HEK293T (cell line): ENCODE data around the gene CTAGE1.
A peak's percentile ranks its signal among the peaks of the same experiment; 100 is the strongest.
"Not testable (repeated sequence)": the region's sequence is repeated elsewhere in the genome, so short reads cannot be mapped to it uniquely, and the experiment has no call there.

Experiments
- CTCF ChIA-PET: fragments of 350-600 bp; formaldehyde crosslinking; extraction: SDS; loops from one replicate; lab custom pipeline; 2021; ENCODE audit warnings: antibody characterized with exemption, inconsistent platforms; lab: Yijun Ruan, JAX
- POLR2A ChIA-PET: fragments of 350-600 bp; formaldehyde crosslinking; extraction: SDS; loops from one replicate; lab custom pipeline; 2020; ENCODE audit warnings: antibody characterized with exemption, inconsistent platforms; lab: Yijun Ruan, JAX
- DNase-seq: peaks from one replicate; pipeline ENCODE4 v3.0.0; 2012; ENCODE audit warnings: mixed read lengths; ENCODE audit errors: extremely low spot score
- ARNT ChIP-seq: fragments of 450-650 bp; IDR thresholded peaks from 2 replicates; pipeline ENCODE4 v1.6.1; 2017; ENCODE audit warnings: mild to moderate bottlenecking
- BHLHE40 ChIP-seq: fragments of 450-650 bp; IDR thresholded peaks from 2 replicates; pipeline ENCODE4 v1.6.1; 2016; ENCODE audit warnings: mild to moderate bottlenecking, moderate library complexity, borderline replicate concordance
- CTBP1 ChIP-seq: fragments of 450-650 bp; IDR thresholded peaks from 2 replicates; pipeline ENCODE4 v1.6.1; 2016; ENCODE audit warnings: borderline replicate concordance
- ELF4 ChIP-seq: fragments of 450-650 bp; IDR thresholded peaks from 2 replicates; pipeline ENCODE4 v1.6.1; 2017; ENCODE audit warnings: antibody characterized with exemption
- FOXA1 ChIP-seq: fragments of 450-650 bp; IDR thresholded peaks from 2 replicates; pipeline ENCODE4 v1.6.1; 2016; ENCODE audit warnings: mild to moderate bottlenecking
- FOXK2 ChIP-seq: fragments of 450-650 bp; IDR thresholded peaks from 2 replicates; pipeline ENCODE4 v1.6.1; 2016; ENCODE audit warnings: mild to moderate bottlenecking
- FOXM1 ChIP-seq: fragments of 450-650 bp; IDR thresholded peaks from 2 replicates; pipeline ENCODE4 v1.6.1; 2017; ENCODE audit warnings: mild to moderate bottlenecking, borderline replicate concordance
- HDGF ChIP-seq: fragments of 450-650 bp; IDR thresholded peaks from 2 replicates; pipeline ENCODE4 v1.6.1; 2017; ENCODE audit warnings: antibody characterized with exemption, borderline replicate concordance
- L3MBTL2 ChIP-seq: fragments of 450-650 bp; conservative IDR thresholded peaks from 2 replicates; pipeline ENCODE4 v1.6.1; 2016; ENCODE audit warnings: mild to moderate bottlenecking
- LEF1 ChIP-seq: fragments of 450-650 bp; IDR thresholded peaks from 2 replicates; pipeline ENCODE4 v1.6.1; 2017; ENCODE audit warnings: mild to moderate bottlenecking, borderline replicate concordance
- NFRKB ChIP-seq: fragments of 450-650 bp; IDR thresholded peaks from 2 replicates; pipeline ENCODE4 v1.6.1; 2016; ENCODE audit warnings: mild to moderate bottlenecking, moderate library complexity
- PKNOX1 ChIP-seq: fragments of 450-650 bp; IDR thresholded peaks from 2 replicates; pipeline ENCODE4 v1.6.1; 2016
- SP1 ChIP-seq: fragments of 450-650 bp; IDR thresholded peaks from 2 replicates; pipeline ENCODE4 v1.6.1; 2017
- SUZ12 ChIP-seq: fragments of 450-650 bp; IDR thresholded peaks from 2 replicates; pipeline ENCODE4 v1.6.1; 2016; ENCODE audit warnings: mild to moderate bottlenecking
- TARDBP ChIP-seq: fragments of 450-650 bp; IDR thresholded peaks from 2 replicates; pipeline ENCODE4 v1.6.1; 2016
- ZNF384 ChIP-seq: fragments of 450-650 bp; IDR thresholded peaks from 2 replicates; pipeline ENCODE4 v1.6.1; 2016

CTAGE1 gene

GRCh38 chr18:22403950-22404349 lies 13.8 kb downstream of the CTAGE1 start:
- CTCF ChIA-PET = no interaction called here
- POLR2A ChIA-PET = no interaction called here
- no peak for DNase-seq
- TF ChIP-seq FOXA1 = no peak
- TF ChIP-seq SUZ12 = no peak
- no peak for TF ChIP-seq SP1
- no peak for TF ChIP-seq HDGF
- TF ChIP-seq BHLHE40 = no peak
- no peak for TF ChIP-seq FOXM1
- no peak for TF ChIP-seq CTBP1
- no peak for TF ChIP-seq ARNT
- TF ChIP-seq ELF4 = no peak
- no peak for TF ChIP-seq FOXK2
- TF ChIP-seq LEF1 = no peak
- no peak for TF ChIP-seq NFRKB

- no peak for TF ChIP-seq SP1
- TF ChIP-seq ELF4 = no peak
- TF ChIP-seq PKNOX1 = no peak
- TF ChIP-seq ZNF384 = no peak
- no peak for TF ChIP-seq FOXM1
- no peak for TF ChIP-seq L3MBTL2
- TF ChIP-seq ARNT = no peak
- no peak for TF ChIP-seq BHLHE40
- no peak for TF ChIP-seq HDGF
- no peak for TF ChIP-seq LEF1
- DNase-seq = no peak
- CTCF ChIA-PET = no interaction called here
- POLR2A ChIA-PET = interaction anchor here (1.4 kb wide), 1 partner anchor 52 kb away, joined by 4 read pairs; no protein-coding TSS in a partner anchor
These were observed 17.8 kb downstream of the CTAGE1 start for GRCh38 chr18:22399949-22400348.

GRCh38 chr18:22398464-22398863 lies 19.3 kb downstream of the CTAGE1 start:
- ChIA-PET POLR2A (no interaction called here), CTCF (interaction anchor here (0.9 to 1.3 kb wide), 3 partner anchors 20 to 48 kb away, joined by 3 to 5 read pairs (median 4); no protein-coding TSS in a partner anchor)
- no peak for TF ChIP-seq FOXM1
- TF ChIP-seq CTBP1 = no peak
- no peak for TF ChIP-seq ARNT
- no peak for TF ChIP-seq FOXA1
- TF ChIP-seq FOXK2 = no peak
- no peak for TF ChIP-seq LEF1
- TF ChIP-seq NFRKB = no peak
- no peak for TF ChIP-seq ELF4
- TF ChIP-seq TARDBP = no peak
- TF ChIP-seq PKNOX1 = no peak
- no peak for DNase-seq

GRCh38 chr18:22394428-22394827 lies 23.3 kb downstream of the CTAGE1 start:
- DNase-seq = no peak
- TF ChIP-seq ELF4 = no peak
- no peak for TF ChIP-seq FOXM1
- TF ChIP-seq PKNOX1 = no peak
- TF ChIP-seq HDGF = no peak
- no peak for TF ChIP-seq FOXA1
- TF ChIP-seq TARDBP = no peak
- no peak for TF ChIP-seq LEF1
- TF ChIP-seq SUZ12 = no peak
- no peak for TF ChIP-seq NFRKB
- POLR2A ChIA-PET = no interaction called here
- CTCF ChIA-PET = interaction anchor here (0.8 to 1.5 kb wide), 2 partner anchors 16 to 168 kb away, joined by 3 to 4 read pairs; no protein-coding TSS in a partner anchor

- POLR2A ChIA-PET, DNase-seq: not testable (repeated sequence)
- CTCF ChIA-PET = interaction anchor here (0.6 kb wide), 1 partner anchor 100 kb away, joined by 3 read pairs; no protein-coding TSS in a partner anchor
These were observed 24.6 kb downstream of the CTAGE1 start for GRCh38 chr18:22393164-22393563.

GRCh38 chr18:22391407-22392345 lies 26.0 kb downstream of the CTAGE1 start:
- ChIA-PET POLR2A (interaction anchor here (0.6 to 1.0 kb wide), 2 partner anchors 58 to 75 kb away, joined by 3 read pairs; no protein-coding TSS in a partner anchor), CTCF (interaction anchor here (0.8 kb wide), 1 partner anchor 9 kb away, joined by 3 read pairs; no protein-coding TSS in a partner anchor)
- TF ChIP-seq CTBP1 (no peak), PKNOX1 (0 out of 2 replicates have a peak, but pooled peaks have one; percentile 12), HDGF (no peak)
- peak; percentile 12 for DNase-seq
